SJSA1 (cell line): Measurements from ENCODE around the gene HEXD. TPM values are rescaled to one million over a fixed set of nuclear protein-coding genes. Genes with fewer than 3 reads are reported as not detected.
"Not testable (repeated sequence)": the region's sequence is repeated elsewhere in the genome, so short reads cannot be mapped to it uniquely, and the experiment has no call there.

Source experiments
- DNase-seq, 2 experiments: peaks; one replicate each; pipeline ENCODE4 v3.0.0-alpha.2; 2015 to 2020; ENCODE audit warnings: low spot score in 2 of 2, low read depth in 1 of 2
- H3K27ac ChIP-seq: fragments of 250-450 bp; sonication (Bioruptor Pico); 2 replicates; pipeline ENCODE4 v1.5.1; 2020; ENCODE audit warnings: mild to moderate bottlenecking, moderate library complexity
- H3K27me3 ChIP-seq: fragments of 250-450 bp; sonication (Bioruptor Pico); replicated peaks from 2 replicates; pipeline ENCODE4 v1.5.1; 2020; ENCODE audit warnings: mild to moderate bottlenecking, moderate library complexity
- H3K36me3 ChIP-seq: fragments of 250-450 bp; sonication (Bioruptor Pico); 2 replicates; pipeline ENCODE4 v1.5.1; 2020; ENCODE audit warnings: mild to moderate bottlenecking
- H3K4me1 ChIP-seq: fragments of 250-450 bp; sonication (Bioruptor Pico); replicated peaks from 2 replicates; pipeline ENCODE4 v1.6.1; 2021; ENCODE audit warnings: mild to moderate bottlenecking
- H3K4me3 ChIP-seq: fragments of 250-450 bp; sonication (Bioruptor Pico); 2 replicates; pipeline ENCODE4 v1.5.1; 2020; ENCODE audit warnings: mild to moderate bottlenecking
- H3K9me3 ChIP-seq: fragments of 250-450 bp; sonication (Bioruptor Pico); replicated peaks from 2 replicates; pipeline ENCODE4 v1.5.1; 2020; ENCODE audit warnings: mild to moderate bottlenecking
- total RNA-seq: library from RNA; depleted of rRNA; stranded (reverse); fragments of >200 nt; shearing (Covaris generic); gene quantifications from 2 replicates; pipeline ENCODE4 v1.2.3, GENCODE V29; 2014

Gene HEXD
- total RNA-seq, 1 experiment from 2014 or later = 21.7 TPM

GRCh38 chr17:82449883-82450356 is 31.8 kb downstream of the HEXD start:
- peaks cover 37% of the 10 kb centered on the region for H3K36me3 ChIP-seq
- DNase-seq = no peak
- no peaks in the 10 kb centered on the region for H3K27me3 ChIP-seq

DNA sequence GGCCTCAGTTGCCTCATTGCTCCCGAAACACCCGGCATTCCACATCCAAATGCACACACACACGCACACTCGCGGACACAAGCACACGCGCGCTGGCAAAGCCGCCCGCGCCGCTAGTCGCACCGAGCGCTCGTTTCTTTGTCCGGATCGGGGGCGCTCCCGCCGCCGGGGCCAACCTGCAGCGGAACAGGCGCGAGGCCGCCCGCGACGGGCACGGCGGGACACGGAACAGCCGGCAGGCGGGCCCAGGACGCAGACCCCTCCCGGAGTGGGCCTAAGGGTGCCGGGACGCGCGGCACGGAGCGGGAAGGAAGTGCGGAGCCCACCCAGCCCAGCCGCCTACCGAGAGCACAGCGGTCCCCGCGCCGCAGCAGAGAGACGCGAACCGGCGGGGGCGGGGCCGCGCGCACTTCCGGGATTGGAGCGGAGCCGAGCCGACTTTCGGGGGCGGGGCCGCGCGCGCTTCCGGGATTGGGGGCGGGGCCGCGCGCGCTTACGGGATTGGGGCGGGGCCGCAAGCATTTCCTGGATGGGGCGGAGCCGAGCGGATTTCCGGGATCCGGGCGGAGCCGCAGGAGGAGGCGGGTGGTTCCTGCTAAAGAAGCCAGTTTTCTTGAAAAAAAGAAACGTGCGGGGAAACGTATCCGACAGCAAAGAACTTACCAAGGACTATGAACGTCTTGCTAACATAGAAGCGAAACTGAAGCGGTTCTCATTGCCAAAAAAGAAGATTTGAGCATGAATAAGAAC is 32.4 kb downstream of the HEXD start, which contains the start of gene CYBC1:
Gene CYBC1, minus strand, starts transcription at position 396 of the 750 bp plus-strand sequence. CDS start 1,498 bp downstream, outside the sequence.
- Histone ChIP-seq H3K4me3 (peak within 1 kb of the TSS; percentile 99), H3K9me3 (0 out of 2 replicates have a peak, but pooled peaks cover 3% of the 10 kb centered on the region), H3K27ac (peak within 1 kb of the TSS; percentile 63), H3K36me3 (peaks cover 31% of the 10 kb centered on the region), H3K4me1 (peaks cover 21% of the 10 kb centered on the region), H3K27me3 (no peaks in the 10 kb centered on the region)
- peak; percentile 93 to 96 for DNase-seq

More at GRCh38 chr17:82449883-82450356, 31.8 kb downstream of the HEXD start:
- Histone ChIP-seq H3K4me1 (peaks cover 21% of the 10 kb centered on the region), H3K27ac (peak overlapping the region; percentile 59), H3K4me3 (peak overlapping the region; percentile 99), H3K9me3 (0 out of 2 replicates have a peak, but pooled peaks cover 3% of the 10 kb centered on the region)

- no peak overlapping the region for H3K4me3 ChIP-seq
- H3K27me3 ChIP-seq = no peaks in the 10 kb centered on the region
- 0 out of 2 replicates have a peak, but pooled peaks cover 3% of the 10 kb centered on the region for H3K9me3 ChIP-seq
- no peak overlapping the region for H3K27ac ChIP-seq
- DNase-seq = no peak
- peaks cover 17% of the 10 kb centered on the region for H3K36me3 ChIP-seq
- peaks cover 21% of the 10 kb centered on the region for H3K4me1 ChIP-seq
These were observed 34.0 kb downstream of the HEXD start for GRCh38 chr17:82452162-82452561.

DNA sequence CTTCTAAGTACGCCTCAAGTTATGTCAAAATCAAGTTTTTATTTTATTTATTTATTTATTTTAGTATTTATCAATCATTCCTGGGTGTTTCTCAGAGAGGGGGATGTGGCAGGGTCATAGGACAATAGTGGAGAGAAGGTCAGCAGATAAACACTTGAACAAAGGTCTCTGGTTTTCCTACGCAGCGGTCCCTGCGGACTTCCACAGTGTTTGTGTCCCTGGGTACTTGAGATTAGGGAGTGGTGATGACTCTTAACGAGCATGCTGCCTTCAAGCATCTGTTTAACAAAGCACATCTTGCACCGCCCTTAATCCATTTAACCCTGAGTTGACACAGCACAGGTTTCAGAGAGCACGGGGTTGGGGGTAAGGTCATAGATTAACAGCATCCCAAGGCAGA is 35.0 kb downstream of the HEXD start:
- not testable (repeated sequence) for H3K9me3 ChIP-seq, H3K4me3 ChIP-seq, DNase-seq, H3K27me3 ChIP-seq, H3K27ac ChIP-seq
- H3K4me1 ChIP-seq = peaks cover 28% of the 10 kb centered on the region
- H3K36me3 ChIP-seq = peaks cover 18% of the 10 kb centered on the region

- not testable (repeated sequence) for DNase-seq, H3K9me3 ChIP-seq, H3K27me3 ChIP-seq, H3K27ac ChIP-seq, H3K4me3 ChIP-seq
- H3K36me3 ChIP-seq = peaks cover 20% of the 10 kb centered on the region
- H3K4me1 ChIP-seq = peaks cover 28% of the 10 kb centered on the region
These were observed 35.6 kb downstream of the HEXD start for GRCh38 chr17:82453706-82454105.

DNA sequence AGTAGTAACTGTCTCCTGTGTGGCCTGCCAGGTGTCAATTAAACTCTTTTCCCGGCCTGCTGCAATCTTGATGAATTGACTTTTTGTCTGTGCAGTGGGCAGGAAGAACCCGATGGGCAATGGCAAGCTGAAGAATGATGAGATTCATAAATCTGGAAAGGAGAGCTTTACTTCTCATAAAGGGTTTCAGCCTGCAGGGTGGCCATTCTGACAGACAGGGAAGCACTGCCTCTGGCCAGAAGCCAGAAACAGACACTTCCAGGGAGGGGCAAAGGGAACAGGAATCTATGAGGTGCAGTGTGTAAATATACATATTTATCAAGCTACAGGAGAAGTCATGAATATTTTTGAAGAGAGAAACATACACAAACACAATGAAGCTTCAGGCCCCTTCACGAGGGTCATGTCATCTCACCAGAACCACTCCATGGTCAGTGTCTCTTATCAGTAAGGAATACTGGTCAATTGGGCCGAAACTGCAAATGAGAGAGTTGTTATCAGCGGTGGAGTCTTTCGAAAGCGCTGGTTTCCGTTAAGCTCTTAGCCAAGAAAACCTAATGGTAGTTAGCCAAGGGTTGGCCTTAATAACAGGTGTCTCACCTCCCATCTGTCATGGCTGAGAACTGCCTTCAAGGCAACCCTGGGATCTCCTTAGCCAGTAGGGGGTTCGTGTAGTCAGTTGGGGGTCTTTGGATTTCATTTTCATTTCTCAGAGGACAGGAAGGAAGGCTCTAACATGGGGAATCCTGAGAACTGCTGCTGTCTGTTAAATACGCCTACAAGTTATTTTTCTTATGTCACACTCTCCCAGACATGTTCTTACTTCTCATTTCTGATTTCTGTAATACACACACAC is 39.2 kb downstream of the HEXD start:
- Histone ChIP-seq H3K9me3 (no peaks in the 10 kb centered on the region), H3K36me3 (peaks cover 32% of the 10 kb centered on the region), H3K27me3 (no peaks in the 10 kb centered on the region), H3K27ac (peak overlapping the region; percentile 98), H3K4me3 (peak overlapping the region; percentile 81), H3K4me1 (peaks cover 14% of the 10 kb centered on the region)
- no peak for DNase-seq

GRCh38 chr17:82457929-82458178 is 39.7 kb downstream of the HEXD start:
- H3K4me3 ChIP-seq = peak overlapping the region; percentile 81
- no peaks in the 10 kb centered on the region for H3K27me3 ChIP-seq
- no peaks in the 10 kb centered on the region for H3K9me3 ChIP-seq
- peaks cover 14% of the 10 kb centered on the region for H3K4me1 ChIP-seq
- H3K27ac ChIP-seq = peak overlapping the region; percentile 98
- DNase-seq = no peak
- H3K36me3 ChIP-seq = peaks cover 36% of the 10 kb centered on the region

DNA sequence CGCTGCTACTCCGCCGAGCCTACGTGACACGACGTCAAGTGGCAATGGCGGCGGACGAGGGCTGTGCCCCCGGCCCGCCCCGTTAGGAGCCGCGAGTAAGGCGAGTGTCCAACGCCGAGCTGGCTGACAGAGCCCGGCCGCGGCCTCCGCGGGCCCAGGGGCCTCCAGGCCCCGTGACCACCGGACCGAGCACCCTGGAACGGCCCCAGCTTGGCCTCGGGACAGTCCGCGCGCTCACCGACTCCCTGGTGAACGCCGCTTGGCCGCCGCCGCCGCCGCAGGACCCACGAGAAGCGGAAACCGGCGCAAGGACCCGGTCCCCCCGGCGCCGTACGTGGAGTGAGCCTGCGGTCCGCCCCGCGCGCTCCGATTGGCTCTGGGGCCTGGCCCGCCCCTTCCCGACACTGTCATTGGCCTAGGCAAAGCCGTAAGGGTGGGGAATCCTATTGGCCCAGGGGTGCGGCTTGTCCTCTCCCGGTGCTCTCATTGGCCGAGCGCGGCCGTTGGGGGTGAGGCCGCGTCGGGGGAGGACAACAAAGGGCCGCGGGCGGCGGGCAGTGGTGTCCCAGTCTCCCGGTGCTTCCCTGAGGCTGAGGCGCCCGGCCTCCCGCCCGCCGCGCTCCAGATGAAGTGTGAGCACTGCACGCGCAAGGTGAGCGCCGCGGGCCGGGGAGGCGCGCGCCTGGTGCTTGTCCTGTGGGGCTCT is 40.2 kb downstream of the HEXD start, which contains the start of gene NARF:
Gene NARF, plus strand, starts transcription at position 563 of the 706 bp plus-strand sequence. Its CDS starts 63 bp downstream, at position 626.
- Histone ChIP-seq H3K27ac (peak within 1 kb of the TSS; percentile 98), H3K27me3 (no peaks in the 10 kb centered on the region), H3K4me1 (peaks cover 14% of the 10 kb centered on the region), H3K4me3 (peak within 1 kb of the TSS; percentile 81), H3K36me3 (peaks cover 36% of the 10 kb centered on the region), H3K9me3 (no peaks in the 10 kb centered on the region)
- peak; percentile 100 for DNase-seq

DNA sequence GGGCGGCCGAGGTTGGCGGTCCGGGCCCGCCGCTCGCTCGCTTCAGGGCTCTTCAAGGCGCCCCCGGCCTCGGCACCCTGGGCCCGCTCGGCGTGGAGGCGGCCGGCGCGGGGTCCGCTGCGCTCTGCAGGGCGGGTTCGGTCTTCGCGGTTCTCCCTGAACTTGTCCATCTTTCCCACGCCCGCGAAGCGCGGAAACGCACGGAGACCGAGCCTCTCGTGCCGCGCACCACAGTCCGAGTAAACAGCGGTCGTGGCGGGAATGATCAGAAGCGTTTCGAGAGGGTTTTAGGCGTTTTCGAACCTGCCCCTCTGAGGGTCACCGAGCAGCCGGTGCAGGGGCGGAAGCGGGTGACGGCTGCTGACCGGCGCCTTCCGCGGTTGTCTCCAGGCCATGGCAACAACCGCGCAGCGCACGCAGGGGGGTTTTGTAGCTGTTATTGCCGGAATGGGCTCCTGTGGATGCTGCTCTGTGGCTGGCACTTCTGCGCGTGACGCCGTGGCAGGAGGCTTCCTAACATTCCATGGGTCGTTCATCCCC is 40.8 kb downstream of the HEXD start:
- peak overlapping the region; percentile 98 for H3K27ac ChIP-seq
- H3K4me1 ChIP-seq = peaks cover 14% of the 10 kb centered on the region
- no peaks in the 10 kb centered on the region for H3K9me3 ChIP-seq
- peak overlapping the region; percentile 81 for H3K4me3 ChIP-seq
- H3K27me3 ChIP-seq = no peaks in the 10 kb centered on the region
- peak in 1 of 2 experiments; percentile 59 for DNase-seq
- H3K36me3 ChIP-seq = peaks cover 40% of the 10 kb centered on the region

- H3K27ac ChIP-seq, H3K9me3 ChIP-seq, H3K4me3 ChIP-seq, DNase-seq, H3K27me3 ChIP-seq: not testable (repeated sequence)
- peaks cover 14% of the 10 kb centered on the region for H3K4me1 ChIP-seq
- peaks cover 49% of the 10 kb centered on the region for H3K36me3 ChIP-seq
These were observed 41.8 kb downstream of the HEXD start for GRCh38 chr17:82459936-82460335.

DNA sequence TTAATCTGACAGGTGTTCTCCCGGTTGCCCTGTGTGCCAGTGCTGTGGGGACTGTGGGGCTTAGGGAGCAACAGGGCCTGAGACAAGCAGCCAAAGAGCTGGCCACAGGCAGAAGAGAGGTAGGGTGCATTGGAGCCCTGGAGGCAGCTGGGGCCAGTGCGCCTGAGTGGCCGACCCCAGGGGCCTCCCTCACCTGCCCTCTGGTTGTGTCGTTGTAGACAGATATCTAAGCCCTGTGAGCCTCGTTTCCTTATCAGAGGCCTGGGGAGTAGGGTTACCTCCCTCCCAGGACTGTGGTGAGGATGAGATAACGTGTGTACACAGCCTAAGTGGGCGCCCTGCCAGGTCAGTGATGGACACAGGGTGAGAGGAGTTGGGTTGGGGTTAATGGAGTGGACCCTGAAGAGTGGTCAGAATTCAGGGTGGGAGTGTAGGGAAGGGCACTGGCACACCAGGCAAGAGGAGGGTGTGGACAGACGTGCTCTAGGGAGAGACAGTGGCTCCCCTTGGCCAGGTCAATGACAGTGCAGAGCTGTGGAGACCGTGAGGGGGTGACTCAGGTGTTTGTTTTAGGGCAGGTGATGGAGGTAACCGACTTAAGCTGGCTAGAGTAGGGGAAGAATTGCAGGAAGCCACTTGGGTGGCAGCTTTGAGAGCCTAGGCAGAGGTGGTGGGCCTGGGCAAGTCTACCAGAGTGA is 43.8 kb downstream of the HEXD start:
- Histone ChIP-seq H3K27me3 (no peaks in the 10 kb centered on the region), H3K27ac (no peak overlapping the region), H3K36me3 (peaks cover 70% of the 10 kb centered on the region), H3K4me3 (no peak overlapping the region), H3K4me1 (peaks cover 14% of the 10 kb centered on the region), H3K9me3 (no peaks in the 10 kb centered on the region)
- no peak for DNase-seq

GRCh38 chr17:82463391-82463790 is 45.2 kb downstream of the HEXD start:
- H3K9me3 ChIP-seq = no peaks in the 10 kb centered on the region
- peaks cover 78% of the 10 kb centered on the region for H3K36me3 ChIP-seq

More at GRCh38 chr17:82463391-82463790, 45.2 kb downstream of the HEXD start:
- Histone ChIP-seq H3K27ac (no peak overlapping the region), H3K4me3 (no peak overlapping the region), H3K27me3 (no peaks in the 10 kb centered on the region), H3K4me1 (peaks cover 6% of the 10 kb centered on the region)
- no peak for DNase-seq
